AG04449 (cell line): Measurements from ENCODE around the gene RAI2.

Source experiments
- CTCF ChIA-PET: fragments of 350-600 bp; formaldehyde crosslinking; extraction: SDS; loops from one replicate; lab custom pipeline; 2021; ENCODE audit warnings: antibody characterized with exemption; lab: Yijun Ruan, JAX
- POLR2A ChIA-PET: fragments of 400-600, 350-600 bp; formaldehyde crosslinking; extraction: SDS; loops from one replicate; lab custom pipeline; 2020; ENCODE audit warnings: antibody characterized with exemption, inconsistent platforms; lab: Yijun Ruan, JAX
- DNase-seq: peaks from one replicate; pipeline ENCODE4 v3.0.0-alpha.2; 2010; ENCODE audit warnings: low read depth, low spot score
- H3K4me3 ChIP-seq: 2 replicates; pipeline ENCODE4 v1.5.1; 2011; ENCODE audit warnings: low read depth, mild to moderate bottlenecking, control low read depth, low read length
- CTCF ChIP-seq: IDR thresholded peaks from one replicate; pipeline ENCODE4 v1.5.1; 2011; ENCODE audit warnings: mild to moderate bottlenecking, moderate library complexity, low read length, control low read depth, inconsistent platforms; ENCODE audit not compliant: insufficient read depth; ENCODE audit errors: missing control alignments

RAI2 gene

GRCh38 chrX:17833954-17834353, 27.1 kb downstream of the RAI2 start:
- no peak for TF ChIP-seq CTCF
- no peak overlapping the region for H3K4me3 ChIP-seq
- ChIA-PET CTCF (no interaction called here), POLR2A (no interaction called here)
- no peak for DNase-seq

- H3K4me3 ChIP-seq: no peak overlapping the region
- no peak for DNase-seq
- TF ChIP-seq CTCF: no peak
- ChIA-PET POLR2A (no interaction called here), CTCF (no interaction called here)
These were observed 29.8 kb downstream of the RAI2 start for GRCh38 chrX:17831255-17831654.

- no peak for TF ChIP-seq CTCF
- DNase-seq: no peak
- POLR2A ChIA-PET: no interaction called here
- CTCF ChIA-PET: interaction anchor here (0.8 kb wide), 1 partner anchor 547 kb away, joined by 4 read pairs; no protein-coding TSS in a partner anchor
- no peak overlapping the region for H3K4me3 ChIP-seq
These were observed 30.9 kb downstream of the RAI2 start for GRCh38 chrX:17830211-17830610.

GRCh38 chrX:17829566-17829965, 31.5 kb downstream of the RAI2 start:
- POLR2A ChIA-PET: no interaction called here
- H3K4me3 ChIP-seq: no peak overlapping the region
- CTCF ChIA-PET: interaction anchor here (0.8 kb wide), 1 partner anchor 548 kb away, joined by 4 read pairs; no protein-coding TSS in a partner anchor
- TF ChIP-seq CTCF: no peak
- no peak for DNase-seq

GRCh38 chrX:17828171-17828570, 32.9 kb downstream of the RAI2 start:
- no peak overlapping the region for H3K4me3 ChIP-seq
- no peak for DNase-seq
- CTCF ChIA-PET: no interaction called here
- no peak for TF ChIP-seq CTCF
- POLR2A ChIA-PET: interaction anchor here (0.6 kb wide), 1 partner anchor 136 kb away, joined by 4 read pairs; no protein-coding TSS in a partner anchor

GRCh38 chrX:17826609-17827496, 34.2 kb downstream of the RAI2 start:
- CTCF ChIA-PET: no interaction called here
- no peak for DNase-seq
- TF ChIP-seq CTCF: no peak
- POLR2A ChIA-PET: no interaction called here
- H3K4me3 ChIP-seq: no peak overlapping the region
